DOHH2 (cell line): ENCODE measurements around the gene RBM24.

Experiments
- EZH2phosphoT487 ChIP-seq: fragments of 200-600 bp; sonication (generic); IDR thresholded peaks from 2 replicates; pipeline ENCODE4 v1.6.1; 2017; ENCODE audit warnings: borderline replicate concordance, mild to moderate bottlenecking, antibody characterized with exemption, low read length, moderate library complexity, mixed read lengths
- TF ChIP-seq, protein P1 (sequence below): fragments of 200-600 bp; sonication (generic); IDR thresholded peaks from one replicate; pipeline ENCODE4 v1.5.1; 2014; ENCODE audit warnings: antibody characterized with exemption, mild to moderate bottlenecking, low read depth, low read length; ENCODE audit not compliant: poor library complexity, severe bottlenecking

- TF ChIP-seq, protein P1, sequence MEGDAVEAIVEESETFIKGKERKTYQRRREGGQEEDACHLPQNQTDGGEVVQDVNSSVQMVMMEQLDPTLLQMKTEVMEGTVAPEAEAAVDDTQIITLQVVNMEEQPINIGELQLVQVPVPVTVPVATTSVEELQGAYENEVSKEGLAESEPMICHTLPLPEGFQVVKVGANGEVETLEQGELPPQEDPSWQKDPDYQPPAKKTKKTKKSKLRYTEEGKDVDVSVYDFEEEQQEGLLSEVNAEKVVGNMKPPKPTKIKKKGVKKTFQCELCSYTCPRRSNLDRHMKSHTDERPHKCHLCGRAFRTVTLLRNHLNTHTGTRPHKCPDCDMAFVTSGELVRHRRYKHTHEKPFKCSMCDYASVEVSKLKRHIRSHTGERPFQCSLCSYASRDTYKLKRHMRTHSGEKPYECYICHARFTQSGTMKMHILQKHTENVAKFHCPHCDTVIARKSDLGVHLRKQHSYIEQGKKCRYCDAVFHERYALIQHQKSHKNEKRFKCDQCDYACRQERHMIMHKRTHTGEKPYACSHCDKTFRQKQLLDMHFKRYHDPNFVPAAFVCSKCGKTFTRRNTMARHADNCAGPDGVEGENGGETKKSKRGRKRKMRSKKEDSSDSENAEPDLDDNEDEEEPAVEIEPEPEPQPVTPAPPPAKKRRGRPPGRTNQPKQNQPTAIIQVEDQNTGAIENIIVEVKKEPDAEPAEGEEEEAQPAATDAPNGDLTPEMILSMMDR = no peak
- TF ChIP-seq EZH2phosphoT487 = no peak
These were observed 60.7 kb downstream of the RBM24 start for GRCh38 chr6:17341891-17342290.
